HG02763 (cell line): ENCODE measurements around the gene SAMD8.
"Not testable (repeated sequence)": the region's sequence is repeated elsewhere in the genome, so short reads cannot be mapped to it uniquely, and the experiment has no call there.

Experiments
- ATAC-seq: cut with Tn5 transposase; IDR thresholded peaks from one replicate; pipeline ENCODE4 v1.9.1; 2021; ENCODE audit warnings: mild to moderate bottlenecking, moderate library complexity; ENCODE audit not compliant: unreplicated experiment

The SAMD8 gene

GRCh38 chr10:75191821-75192568 lies 80.5 kb downstream of the SAMD8 start:
- ATAC-seq, result no peak

GRCh38 chr10:75194625-75195024 lies 83.2 kb downstream of the SAMD8 start:
- ATAC-seq, result not testable (repeated sequence)

GRCh38 chr10:75195035-75195763 lies 83.7 kb downstream of the SAMD8 start:
- ATAC-seq, result no peak

- ATAC-seq, result no peak
Observed at GRCh38 chr10:75197066-75197465, 85.6 kb downstream of the SAMD8 start.

- no peak for ATAC-seq
Observed at GRCh38 chr10:75197906-75198305, 86.5 kb downstream of the SAMD8 start.

GRCh38 chr10:75199949-75200348 lies 88.5 kb downstream of the SAMD8 start:
- not testable (repeated sequence) for ATAC-seq

GRCh38 chr10:75201793-75202307 lies 90.4 kb downstream of the SAMD8 start:
- no peak for ATAC-seq

GRCh38 chr10:75202321-75203045 lies 91.0 kb downstream of the SAMD8 start:
- no peak for ATAC-seq

GRCh38 chr10:75203046-75203620 lies 91.7 kb downstream of the SAMD8 start:
- ATAC-seq, result not testable (repeated sequence)

GRCh38 chr10:75203724-75204123 lies 92.3 kb downstream of the SAMD8 start:
- no peak for ATAC-seq

GRCh38 chr10:75205908-75206307 lies 94.5 kb downstream of the SAMD8 start:
- ATAC-seq, result no peak

- not testable (repeated sequence) for ATAC-seq
Observed at GRCh38 chr10:75206638-75207037, 95.2 kb downstream of the SAMD8 start.

- ATAC-seq, result no peak
Observed at GRCh38 chr10:75207079-75207856, 95.8 kb downstream of the SAMD8 start.

GRCh38 chr10:75207857-75208144 lies 96.3 kb downstream of the SAMD8 start:
- no peak for ATAC-seq

- no peak for ATAC-seq
Observed at GRCh38 chr10:75208181-75208580, 96.7 kb downstream of the SAMD8 start.

GRCh38 chr10:75209086-75209920 lies 97.8 kb downstream of the SAMD8 start:
- no peak for ATAC-seq

- peak; percentile 52 for ATAC-seq
Observed at GRCh38 chr10:75209921-75210281, 98.4 kb downstream of the SAMD8 start.

- peak; percentile 87 for ATAC-seq
Observed at GRCh38 chr10:75210282-75211006, 99.0 kb downstream of the SAMD8 start, which contains the start of gene VDAC2. TSS of gene VDAC2 (plus strand) at chr10:75210796. CDS start at chr10:75211159, 363 bp downstream.
